CD4-positive, alpha-beta T cell treated with Interleukin-6 at 100 ng/mL for 8 hours (primary cell): ENCODE results near the gene TMPRSS11D.

Experiments
- DNase-seq: peaks from one replicate; pipeline ENCODE4 v3.0.0-alpha.2; 2020; ENCODE audit warnings: mixed read lengths, low spot score

Gene TMPRSS11D, protein sequence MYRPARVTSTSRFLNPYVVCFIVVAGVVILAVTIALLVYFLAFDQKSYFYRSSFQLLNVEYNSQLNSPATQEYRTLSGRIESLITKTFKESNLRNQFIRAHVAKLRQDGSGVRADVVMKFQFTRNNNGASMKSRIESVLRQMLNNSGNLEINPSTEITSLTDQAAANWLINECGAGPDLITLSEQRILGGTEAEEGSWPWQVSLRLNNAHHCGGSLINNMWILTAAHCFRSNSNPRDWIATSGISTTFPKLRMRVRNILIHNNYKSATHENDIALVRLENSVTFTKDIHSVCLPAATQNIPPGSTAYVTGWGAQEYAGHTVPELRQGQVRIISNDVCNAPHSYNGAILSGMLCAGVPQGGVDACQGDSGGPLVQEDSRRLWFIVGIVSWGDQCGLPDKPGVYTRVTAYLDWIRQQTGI

DNA sequence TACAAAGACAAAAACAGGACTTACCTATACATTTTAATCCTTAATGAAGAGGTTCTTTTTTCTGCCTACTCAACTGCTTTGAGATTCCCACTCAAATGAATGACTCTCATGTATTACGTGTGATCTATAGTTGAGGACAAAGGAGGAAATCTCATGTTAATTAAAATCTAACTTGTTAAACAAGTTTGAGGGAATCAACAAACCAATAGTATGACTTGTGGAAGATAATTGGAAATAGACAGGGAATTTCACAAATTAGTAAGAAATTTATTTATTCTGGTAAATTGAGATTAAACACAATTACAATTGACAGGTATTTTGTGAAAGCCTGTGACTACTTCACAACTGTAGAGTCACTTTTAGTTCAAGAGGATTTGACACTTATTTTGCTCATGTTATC lies at the start of gene TMPRSS11D:
Gene TMPRSS11D (minus strand): TSS at position 101 of the 400 bp plus-strand sequence. CDS start 69 bp downstream, at position 32.
- DNase-seq: no peak

DNA sequence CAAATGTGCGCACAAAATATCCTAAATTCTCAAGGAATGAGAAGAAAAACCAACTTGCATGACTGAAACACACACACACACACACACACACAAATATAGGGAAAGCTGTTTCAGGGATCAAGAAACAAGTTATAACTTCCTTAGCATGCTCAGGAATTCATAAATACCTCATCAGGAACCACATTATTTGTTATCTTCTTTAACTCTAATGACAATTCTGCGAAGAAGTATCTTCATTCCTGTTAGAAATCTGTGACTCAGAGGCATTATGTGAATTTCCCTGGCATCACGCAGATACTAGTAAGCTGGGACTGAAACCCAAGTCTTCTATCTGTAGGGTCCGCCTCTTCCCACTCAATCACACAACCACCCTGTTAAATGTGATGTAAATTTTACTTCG lies 49.2 kb upstream of the TMPRSS11D start:
- DNase-seq: no peak

DNA sequence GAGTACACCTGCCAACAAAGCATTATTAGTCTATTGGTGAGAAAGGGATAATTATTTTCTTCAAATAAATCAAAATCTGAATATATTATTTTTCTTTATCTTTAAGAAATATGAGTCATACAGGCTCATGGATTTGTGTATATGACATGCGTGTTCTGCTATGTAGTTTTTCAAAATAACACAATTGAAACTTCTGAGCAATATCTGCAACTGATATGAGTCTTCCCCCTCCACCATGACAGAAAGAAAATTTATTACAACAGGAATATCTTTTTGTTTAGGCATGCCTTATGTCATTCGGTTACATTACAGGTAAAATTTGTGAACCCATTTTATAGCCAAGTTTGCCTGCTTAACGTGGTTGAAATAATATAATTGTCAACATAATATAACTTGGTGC lies 47.5 kb upstream of the TMPRSS11D start:
- no peak for DNase-seq

- no peak for DNase-seq
Measured at GRCh38 chr4:67929426-67929825, 45.6 kb upstream of the TMPRSS11D start.

DNA sequence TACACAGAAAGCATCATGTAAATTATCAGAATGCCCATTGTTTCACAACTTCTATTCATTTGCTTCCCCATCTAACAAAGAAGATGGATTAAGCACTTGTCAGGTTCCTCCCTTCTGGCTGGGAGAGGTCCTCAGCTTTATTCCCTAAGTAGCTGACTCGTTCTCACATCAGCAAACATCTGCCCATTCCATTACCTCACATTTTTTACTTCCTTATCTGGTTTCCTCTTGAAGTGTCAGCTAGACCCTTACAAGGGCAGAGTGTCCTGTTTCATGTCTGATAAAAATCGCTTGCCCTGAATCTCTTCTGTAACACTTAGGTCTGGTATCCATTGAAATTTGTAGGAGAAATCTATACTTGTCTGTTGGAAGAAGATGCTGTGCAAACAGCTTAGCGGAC lies 44.7 kb upstream of the TMPRSS11D start:
- DNase-seq: no peak

GRCh38 chr4:67927251-67927650 lies 43.4 kb upstream of the TMPRSS11D start:
- no peak for DNase-seq

DNA sequence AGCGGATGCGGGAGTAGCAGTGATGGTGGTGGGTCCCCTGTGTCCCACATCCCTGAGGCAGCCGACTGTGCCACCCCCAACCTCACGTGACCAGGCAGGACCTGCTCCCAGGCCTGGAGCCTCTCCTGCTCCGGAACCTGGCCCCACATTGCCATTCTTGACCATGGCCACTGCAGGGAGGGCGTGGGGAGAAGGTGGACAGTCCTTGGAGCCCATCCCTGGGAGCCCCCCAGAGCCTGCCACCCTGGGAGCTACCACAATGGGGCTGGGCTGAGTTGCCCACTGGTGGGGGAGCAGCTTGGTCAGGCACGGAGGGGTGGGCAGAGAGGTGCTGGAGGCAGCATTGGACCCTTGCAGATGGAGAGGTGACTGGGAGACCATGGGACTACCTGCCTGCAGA lies 42.7 kb upstream of the TMPRSS11D start:
- no peak for DNase-seq

GRCh38 chr4:67922697-67923096 lies 38.9 kb upstream of the TMPRSS11D start:
- DNase-seq: no peak

GRCh38 chr4:67918428-67918827 lies 34.6 kb upstream of the TMPRSS11D start:
- DNase-seq: no peak

DNA sequence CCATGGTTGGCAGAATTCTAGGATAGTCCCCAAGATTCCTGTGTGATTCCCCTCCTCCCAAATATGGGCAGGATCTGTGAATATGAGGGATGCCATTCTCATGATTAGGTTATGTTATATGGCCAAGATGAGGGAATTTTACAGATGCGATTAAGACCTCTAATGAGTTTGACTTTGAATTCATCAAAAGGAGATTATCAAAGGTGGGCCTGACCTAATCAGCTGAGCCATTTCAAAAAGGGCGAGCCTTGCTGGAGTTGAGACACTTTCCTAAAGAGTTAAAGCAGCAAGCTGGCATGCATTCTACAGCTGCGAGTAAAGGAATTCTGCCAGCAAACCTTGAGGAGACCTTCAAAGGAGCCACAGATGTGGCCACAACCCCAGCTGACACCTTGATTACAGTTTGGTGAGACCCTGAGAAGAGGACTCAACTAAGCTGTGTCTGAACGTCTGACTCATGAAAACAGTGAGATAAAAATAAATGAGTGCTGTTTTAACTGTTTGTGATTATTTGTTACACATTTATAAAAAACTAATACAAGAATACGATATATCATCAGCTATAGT lies 31.7 kb upstream of the TMPRSS11D start:
- no peak for DNase-seq

DNA sequence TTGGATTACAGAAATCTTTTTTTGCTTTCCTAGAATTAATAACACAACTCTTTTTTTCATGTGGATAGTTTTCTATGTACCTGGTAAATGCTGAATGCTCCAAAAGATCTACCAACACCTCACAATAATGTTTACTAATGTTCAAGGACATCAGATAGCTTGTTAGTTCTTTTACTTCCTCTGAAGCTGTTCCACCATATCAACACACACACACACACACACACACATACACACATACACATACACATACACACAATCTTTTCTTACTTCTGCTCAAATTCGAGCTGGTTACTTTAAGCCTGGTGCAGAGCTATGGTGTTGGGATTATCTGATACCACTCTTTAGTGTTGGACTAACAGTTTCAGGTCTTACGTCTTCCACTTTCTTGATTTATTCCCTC lies 28.3 kb upstream of the TMPRSS11D start:
- DNase-seq: no peak

- no peak for DNase-seq
Measured at GRCh38 chr4:67911638-67912037, 27.8 kb upstream of the TMPRSS11D start.

DNA sequence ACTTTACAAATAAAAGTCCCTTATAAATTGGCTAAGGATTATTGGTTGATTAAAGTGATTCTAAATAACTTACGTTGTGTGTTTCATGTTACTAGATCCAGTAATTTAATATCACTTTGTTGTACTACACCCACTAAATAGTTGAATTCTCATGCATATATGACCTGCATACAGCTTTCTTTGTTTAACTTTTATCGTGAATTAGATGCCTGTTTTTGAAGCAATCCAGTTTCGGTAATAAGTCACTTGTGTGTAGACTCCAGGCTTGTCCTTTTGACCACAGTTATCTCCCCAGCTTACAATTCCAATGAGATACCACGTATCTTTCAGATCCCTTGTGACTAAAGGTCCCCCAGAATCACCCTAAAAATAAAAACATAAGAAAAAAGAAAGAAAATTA lies 27.3 kb upstream of the TMPRSS11D start:
- no peak for DNase-seq

- DNase-seq: no peak
Measured at GRCh38 chr4:67910585-67910905, 26.7 kb upstream of the TMPRSS11D start.

- no peak for DNase-seq
Measured at GRCh38 chr4:67909905-67910584, 26.2 kb upstream of the TMPRSS11D start.

DNA sequence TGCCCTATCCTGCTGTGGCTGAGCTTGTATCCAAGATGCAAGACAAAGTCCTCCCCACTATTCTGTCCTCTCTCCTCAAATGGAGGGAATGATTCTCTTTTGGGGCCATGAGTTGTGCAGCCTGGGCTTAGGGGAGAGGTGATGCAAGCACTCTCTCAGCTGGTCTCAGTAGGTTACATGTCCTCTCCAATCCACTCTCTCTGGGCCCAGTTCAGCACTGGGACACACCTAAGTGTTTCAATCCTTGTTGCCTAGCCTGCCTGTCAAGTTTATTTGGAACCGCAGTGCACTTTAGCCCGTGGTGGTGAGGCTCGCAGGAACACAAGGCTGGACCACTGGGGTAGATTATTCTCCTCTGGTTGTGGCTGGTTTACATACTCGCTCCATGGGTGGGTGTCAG lies 23.8 kb upstream of the TMPRSS11D start:
- DNase-seq: no peak

DNA sequence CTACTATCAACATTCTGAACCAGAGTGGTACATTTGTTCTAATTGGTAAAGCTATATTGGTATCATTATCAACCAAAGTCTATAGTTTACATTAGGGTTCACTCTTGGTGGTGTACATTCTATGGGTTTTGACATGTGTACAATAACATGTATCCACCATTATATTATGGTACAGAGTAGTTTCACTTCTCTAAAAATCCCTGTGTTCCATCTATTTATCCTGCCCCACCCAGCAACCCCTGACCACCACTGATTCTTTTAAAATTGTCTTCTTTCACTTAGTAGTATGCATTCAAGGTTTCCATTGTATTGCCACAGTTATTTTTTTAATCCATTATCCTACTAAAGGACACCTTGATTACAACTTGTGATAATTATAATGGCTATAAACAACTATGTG lies 15.3 kb upstream of the TMPRSS11D start:
- no peak for DNase-seq

GRCh38 chr4:67897686-67898085 lies 13.9 kb upstream of the TMPRSS11D start:
- DNase-seq: no peak

DNA sequence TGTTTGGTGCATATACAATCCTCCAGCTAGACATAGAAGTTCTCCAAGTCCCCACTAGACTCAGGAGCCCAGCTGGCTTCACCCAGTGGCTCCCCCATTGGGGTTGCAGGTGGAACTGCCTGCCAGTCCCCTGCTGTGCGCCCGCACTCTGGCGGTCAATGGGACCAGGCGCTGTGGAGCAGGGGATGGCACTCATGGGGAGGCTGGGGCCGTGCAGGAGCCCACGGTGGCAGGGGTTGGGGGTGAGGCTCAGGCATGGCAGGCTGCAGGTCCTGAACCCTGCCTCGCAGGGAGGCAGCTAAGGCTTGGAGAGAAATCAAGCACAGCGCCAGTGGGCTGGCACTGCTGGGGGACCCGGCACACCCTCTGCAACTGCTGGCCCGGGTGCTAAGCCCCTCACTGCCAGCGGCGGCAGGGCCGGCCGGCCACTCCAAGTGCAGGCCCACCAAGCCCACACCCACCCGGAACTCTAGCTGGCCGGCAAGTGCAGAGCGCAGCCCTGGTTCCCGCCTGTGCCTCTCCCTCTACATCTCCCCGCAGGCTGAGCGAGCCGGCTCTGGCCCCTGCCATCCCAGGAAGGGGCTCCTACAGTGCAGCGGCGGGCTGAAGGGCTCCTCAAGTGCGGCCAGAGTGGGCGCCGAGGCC lies 12.7 kb upstream of the TMPRSS11D start:
- DNase-seq: no peak

- no peak for DNase-seq
Measured at GRCh38 chr4:67894659-67895058, 10.9 kb upstream of the TMPRSS11D start.

GRCh38 chr4:67892905-67893304 lies 9.1 kb upstream of the TMPRSS11D start:
- DNase-seq: no peak

DNA sequence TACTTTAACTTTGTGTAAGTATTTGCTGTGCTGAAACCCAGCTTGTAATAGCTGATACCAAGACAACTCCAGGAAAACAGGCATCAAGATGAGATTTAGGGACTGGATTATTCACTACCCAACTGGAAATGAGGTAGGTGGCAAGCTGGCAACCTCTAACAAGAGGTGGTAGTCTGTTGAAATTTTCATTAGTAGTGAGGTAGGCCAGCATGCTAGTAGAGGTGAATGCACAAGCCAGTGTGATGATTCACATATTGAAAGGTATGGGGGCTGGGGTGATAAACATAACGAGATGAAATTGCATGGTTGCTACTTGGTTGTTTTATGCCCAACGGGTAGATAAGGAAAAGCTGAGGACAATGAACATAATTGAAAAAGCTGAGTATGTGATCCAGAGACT lies 8.5 kb upstream of the TMPRSS11D start:
- no peak for DNase-seq

GRCh38 chr4:67891645-67892044 lies 7.8 kb upstream of the TMPRSS11D start:
- DNase-seq: no peak
